ENCODE measurements around the gene CYB5R4. TPM values are rescaled to one million over a fixed set of nuclear protein-coding genes. Genes with fewer than 3 reads are reported as not detected.

Gene CYB5R4
- total RNA-seq, 3 donors from 2014 or later: 25.8 to 30.9 (median 27.7) TPM

DNA sequence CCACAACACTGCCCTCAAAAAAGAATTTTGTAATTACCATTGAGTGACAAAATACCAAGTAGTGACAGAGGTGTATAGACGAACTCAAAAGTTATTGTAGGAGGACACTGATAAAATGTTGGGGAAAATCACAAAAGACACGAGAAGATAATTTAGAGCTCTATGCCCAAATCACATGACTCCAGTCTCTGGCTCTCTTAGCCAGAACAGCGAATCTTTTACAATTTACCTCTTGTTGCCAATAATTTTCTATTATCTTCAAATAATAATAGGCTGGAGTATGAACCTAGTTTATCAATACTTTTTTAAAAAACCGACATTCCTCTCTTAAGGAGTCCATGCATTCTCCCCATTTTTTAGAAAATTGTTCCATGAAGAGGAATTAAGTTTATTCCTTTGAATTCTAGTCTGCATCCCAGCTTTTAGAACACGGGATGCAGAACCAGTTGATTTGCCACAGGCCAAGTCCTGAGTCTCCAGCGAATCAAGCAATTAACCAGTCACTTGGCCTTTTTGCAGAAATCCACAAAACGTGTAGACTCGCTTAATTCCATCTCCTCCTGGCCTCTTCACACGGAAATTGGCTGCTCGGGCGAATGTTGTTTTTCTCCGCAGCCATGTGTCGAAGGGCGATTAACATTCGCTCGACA lies 6.8 kb upstream of the CYB5R4 start:
- Mint-ChIP-seq H3K9me3 (no peaks in the 10 kb centered on the region), H3K4me1 (ENCODE audit: low read depth) (peaks cover 8% of the 10 kb centered on the region), H3K36me3 (ENCODE audit: insufficient read depth) (no peaks in the 10 kb centered on the region), H3K27me3 (ENCODE audit: low read depth) (peaks cover 65% of the 10 kb centered on the region), H3K4me3 (peak overlapping the region; percentile 63)
- ATAC-seq (no peak), DNase-seq (no peak)

DNA sequence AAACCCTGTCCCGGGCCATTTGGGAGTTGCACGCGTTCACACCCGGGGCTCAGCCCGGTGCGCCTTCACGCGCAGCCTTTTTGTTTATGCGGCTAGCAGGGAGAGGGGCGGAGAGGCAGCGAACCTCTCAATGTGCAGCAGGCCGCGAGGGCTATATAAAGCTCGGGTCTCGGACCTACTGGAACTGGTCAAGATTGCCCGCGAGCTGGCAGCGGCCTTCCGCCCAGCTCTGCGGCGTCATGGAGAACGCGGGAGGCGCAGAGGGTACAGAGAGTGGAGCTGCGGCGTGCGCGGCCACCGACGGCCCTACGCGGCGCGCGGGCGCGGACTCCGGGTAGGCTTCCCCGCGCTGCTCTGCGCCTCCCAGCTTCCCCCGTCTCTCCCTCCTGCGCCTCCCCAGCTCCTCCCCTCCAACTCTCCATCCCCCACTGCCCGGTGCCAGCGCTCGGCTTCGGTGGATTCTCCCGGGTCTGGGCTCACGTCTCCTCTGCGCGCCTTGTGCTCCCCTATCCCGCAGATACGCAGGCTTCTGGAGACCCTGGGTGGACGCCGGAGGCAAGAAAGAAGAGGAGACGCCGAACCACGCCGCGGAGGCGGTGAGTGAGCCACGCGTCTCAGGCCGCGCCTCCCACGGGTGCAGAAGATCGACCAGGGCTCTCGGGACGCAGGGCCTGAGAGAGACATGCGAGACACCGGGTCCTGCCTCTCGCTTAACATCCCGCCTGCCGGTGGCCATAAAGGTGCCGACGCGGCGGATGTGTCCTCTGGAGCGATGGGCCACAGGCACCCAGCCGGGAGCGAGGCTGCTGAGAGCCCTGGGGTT lies 6.1 kb upstream of the CYB5R4 start, which contains the start of gene RIPPLY2:
Gene RIPPLY2, plus strand, starts transcription at position 183 of the 823 bp plus-strand sequence. Its CDS starts 57 bp downstream, at position 240.
- peak within 1 kb of the TSS; percentile 63 for H3K4me3 Mint-ChIP-seq
- H3K9me3 Mint-ChIP-seq: no peaks in the 10 kb centered on the region
- DNase-seq (no peak), ATAC-seq (peak; percentile 71 to 77)
- no peaks in the 10 kb centered on the region for H3K36me3 Mint-ChIP-seq (ENCODE audit: insufficient read depth)
- H3K4me1 Mint-ChIP-seq (ENCODE audit: low read depth): peaks cover 8% of the 10 kb centered on the region
- H3K27me3 Mint-ChIP-seq (ENCODE audit: low read depth): peaks cover 62% of the 10 kb centered on the region

DNA sequence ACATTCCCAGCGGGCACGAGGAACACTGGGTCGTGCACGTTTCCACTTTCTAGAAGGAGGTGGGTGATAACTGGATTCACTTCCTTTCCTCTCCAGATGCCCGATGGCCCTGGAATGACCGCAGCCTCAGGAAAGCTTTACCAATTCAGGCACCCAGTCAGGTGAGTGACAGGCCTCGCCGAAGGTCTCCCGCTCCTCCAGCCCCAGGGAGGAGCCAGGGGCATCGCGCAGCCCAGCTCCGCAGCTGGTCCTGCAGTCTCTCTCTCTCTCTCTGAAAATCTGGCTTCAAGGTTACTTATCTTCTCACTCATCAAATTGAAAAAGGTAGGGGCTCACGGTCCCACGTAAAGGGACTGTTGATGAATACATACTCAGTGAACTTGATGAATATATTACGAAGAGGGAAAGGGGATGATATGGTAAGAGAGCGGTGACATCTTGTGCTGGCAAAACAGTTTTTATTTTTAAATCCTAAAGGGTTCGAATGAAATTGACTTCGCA lies 5.4 kb upstream of the CYB5R4 start:
- no peak for DNase-seq
- H3K9me3 Mint-ChIP-seq: no peaks in the 10 kb centered on the region
- peak overlapping the region; percentile 63 for H3K4me3 Mint-ChIP-seq
- peaks cover 57% of the 10 kb centered on the region for H3K27me3 Mint-ChIP-seq (ENCODE audit: low read depth)
- H3K36me3 Mint-ChIP-seq (ENCODE audit: insufficient read depth): no peaks in the 10 kb centered on the region
- H3K4me1 Mint-ChIP-seq (ENCODE audit: low read depth): peaks cover 14% of the 10 kb centered on the region
- ATAC-seq: peak in 1 of 2 donors; percentile 24

DNA sequence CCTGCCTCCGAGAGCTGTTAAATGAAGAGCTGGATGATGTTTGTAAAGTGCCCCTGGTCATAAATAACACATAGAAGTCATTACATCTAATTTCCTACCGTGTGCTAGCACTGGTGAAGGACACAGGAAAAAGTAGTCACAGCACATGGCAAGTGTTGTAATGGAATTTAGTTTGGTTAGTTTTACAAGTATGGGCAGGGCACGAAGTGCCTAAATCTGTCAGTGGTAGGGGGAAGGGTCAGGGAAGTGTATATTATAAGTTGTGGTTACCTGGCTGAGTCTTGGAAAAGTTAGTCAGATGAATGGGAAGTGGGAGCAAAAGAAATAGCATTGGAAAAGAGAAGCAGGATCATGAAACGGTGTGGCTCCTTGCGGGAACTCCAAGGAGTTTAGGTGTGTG lies 4.7 kb upstream of the CYB5R4 start:
- H3K27me3 Mint-ChIP-seq (ENCODE audit: low read depth): peaks cover 50% of the 10 kb centered on the region
- DNase-seq (no peak), ATAC-seq (no peak)
- no peaks in the 10 kb centered on the region for H3K36me3 Mint-ChIP-seq (ENCODE audit: insufficient read depth)
- H3K9me3 Mint-ChIP-seq: no peaks in the 10 kb centered on the region
- no peak overlapping the region for H3K4me3 Mint-ChIP-seq
- H3K4me1 Mint-ChIP-seq (ENCODE audit: low read depth): peaks cover 17% of the 10 kb centered on the region

DNA sequence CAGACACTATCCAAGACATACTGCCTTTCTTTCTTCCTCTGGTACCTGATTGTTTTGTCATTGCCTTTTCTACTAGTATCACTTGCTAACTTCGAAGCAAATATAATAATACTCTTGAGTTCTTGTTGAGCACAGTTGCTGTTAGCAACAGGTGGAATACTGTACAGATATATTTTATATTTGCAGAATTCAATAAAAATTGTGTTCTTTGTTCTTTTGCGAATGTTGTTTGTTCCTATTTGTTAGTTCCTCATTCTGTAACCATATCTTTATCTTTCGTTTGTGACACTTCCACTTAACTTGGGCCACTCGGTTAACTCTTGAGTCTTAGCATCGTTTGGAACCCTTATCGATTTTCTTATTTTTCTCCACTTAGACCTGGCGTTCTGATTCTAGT lies 868 bp downstream of the CYB5R4 start:
- no peaks in the 10 kb centered on the region for H3K9me3 Mint-ChIP-seq
- H3K4me3 Mint-ChIP-seq: peak overlapping the region; percentile 94
- peaks cover 4% of the 10 kb centered on the region for H3K36me3 Mint-ChIP-seq (ENCODE audit: insufficient read depth)
- peaks cover 33% of the 10 kb centered on the region for H3K4me1 Mint-ChIP-seq (ENCODE audit: low read depth)
- no peak for ATAC-seq
- H3K27me3 Mint-ChIP-seq (ENCODE audit: low read depth): peaks cover 6% of the 10 kb centered on the region
- no peak for DNase-seq

DNA sequence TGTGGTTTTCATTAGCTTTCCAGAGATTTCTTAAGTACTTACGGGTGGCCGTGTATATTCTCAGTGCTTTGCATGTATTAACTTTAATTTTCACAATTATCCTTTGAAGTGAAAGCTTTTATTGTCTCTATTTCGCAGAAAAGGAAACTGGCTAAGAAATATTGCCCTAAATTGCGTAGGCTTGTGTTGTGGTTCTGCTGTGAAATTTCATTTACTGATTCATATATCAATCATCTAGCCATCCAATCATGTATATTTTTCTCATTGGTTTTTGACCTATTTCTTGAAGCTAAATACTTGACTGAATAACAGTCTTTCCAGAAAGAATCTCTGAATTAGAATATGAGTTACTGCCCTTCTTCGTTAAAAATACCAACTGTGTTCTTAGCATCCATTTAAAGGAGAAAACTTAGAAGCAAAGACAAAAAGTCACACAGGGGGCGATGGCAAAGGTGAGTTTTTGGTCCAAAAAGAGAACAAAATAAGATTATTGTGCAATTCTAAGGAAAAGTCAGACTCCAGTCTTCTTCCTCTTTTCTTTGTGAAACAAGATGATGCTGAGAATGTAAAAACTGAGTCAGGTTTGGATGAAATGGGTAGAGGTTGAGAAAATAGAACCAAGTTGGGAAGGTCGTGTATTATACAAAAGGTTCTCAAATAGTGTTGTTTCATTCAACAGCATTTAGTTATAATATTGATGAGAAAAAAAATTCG lies 1.4 kb downstream of the CYB5R4 start:
- H3K4me1 Mint-ChIP-seq (ENCODE audit: low read depth): peaks cover 33% of the 10 kb centered on the region
- ATAC-seq (no peak), DNase-seq (no peak)
- H3K9me3 Mint-ChIP-seq: no peaks in the 10 kb centered on the region
- H3K27me3 Mint-ChIP-seq (ENCODE audit: low read depth): peaks cover 2% of the 10 kb centered on the region
- peaks cover 10% of the 10 kb centered on the region for H3K36me3 Mint-ChIP-seq (ENCODE audit: insufficient read depth)
- peak overlapping the region; percentile 94 for H3K4me3 Mint-ChIP-seq

DNA sequence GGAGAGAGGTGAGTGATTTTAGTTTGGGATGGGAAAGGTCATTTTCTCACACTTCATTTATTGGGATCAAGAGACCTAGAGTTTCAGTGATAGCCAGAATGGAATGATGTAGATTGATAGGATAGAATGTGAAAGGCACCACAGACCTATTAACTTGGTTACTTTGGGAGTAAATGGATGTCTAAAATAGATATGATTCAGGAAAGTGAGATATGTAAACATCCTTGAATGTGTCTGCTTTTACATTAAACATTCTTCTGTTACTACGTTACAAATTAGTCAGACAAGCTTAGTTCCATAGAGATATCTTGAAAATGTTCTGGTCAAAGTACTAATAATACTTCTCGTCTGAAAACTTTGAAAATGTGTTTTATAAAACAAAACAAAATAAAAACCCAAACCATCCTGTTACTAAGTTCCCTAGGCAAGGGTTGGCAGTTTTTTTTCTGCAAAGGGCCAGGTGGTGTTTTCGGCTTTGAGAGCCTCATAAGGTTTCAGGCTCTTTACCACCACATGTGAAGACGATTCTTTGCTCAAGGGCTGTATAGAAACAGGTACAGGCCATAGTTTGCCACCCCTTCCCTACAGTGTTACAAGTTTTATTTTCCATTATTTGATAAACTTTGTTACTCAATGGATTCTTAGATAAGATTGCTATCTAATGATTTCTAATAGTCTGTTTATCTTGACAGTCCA lies 3.4 kb downstream of the CYB5R4 start:
- Mint-ChIP-seq H3K4me3 (no peak overlapping the region), H3K27me3 (ENCODE audit: low read depth) (no peaks in the 10 kb centered on the region), H3K9me3 (peaks cover 7% of the 10 kb centered on the region), H3K4me1 (ENCODE audit: low read depth) (peaks cover 37% of the 10 kb centered on the region), H3K36me3 (ENCODE audit: insufficient read depth) (peaks cover 27% of the 10 kb centered on the region)
- DNase-seq: no peak
- ATAC-seq: no peak

DNA sequence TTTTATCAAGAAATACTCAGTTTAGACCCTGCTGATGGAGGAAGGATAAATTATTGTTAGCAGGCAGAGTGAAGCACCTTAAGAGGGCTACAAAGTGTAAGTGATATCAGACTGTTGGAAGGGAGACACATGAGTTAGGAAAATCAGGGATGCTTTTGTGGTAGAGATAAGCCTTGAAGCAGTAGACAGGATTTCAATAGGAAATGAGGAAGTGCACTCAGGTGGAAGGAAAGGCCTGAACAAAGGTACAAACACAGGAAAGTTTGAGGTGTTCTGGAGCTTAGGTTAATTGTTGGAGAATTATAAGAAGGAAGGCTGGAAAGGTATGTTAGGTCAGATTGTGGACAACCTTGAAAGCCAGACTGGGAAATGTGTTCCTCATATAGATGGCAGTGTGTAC lies 7.6 kb downstream of the CYB5R4 start:
- peaks cover 18% of the 10 kb centered on the region for H3K4me1 Mint-ChIP-seq (ENCODE audit: low read depth)
- H3K36me3 Mint-ChIP-seq (ENCODE audit: insufficient read depth): peaks cover 40% of the 10 kb centered on the region
- no peak overlapping the region for H3K4me3 Mint-ChIP-seq
- no peak for ATAC-seq
- H3K9me3 Mint-ChIP-seq: peaks cover 7% of the 10 kb centered on the region
- H3K27me3 Mint-ChIP-seq (ENCODE audit: low read depth): no peaks in the 10 kb centered on the region
- no peak for DNase-seq

DNA sequence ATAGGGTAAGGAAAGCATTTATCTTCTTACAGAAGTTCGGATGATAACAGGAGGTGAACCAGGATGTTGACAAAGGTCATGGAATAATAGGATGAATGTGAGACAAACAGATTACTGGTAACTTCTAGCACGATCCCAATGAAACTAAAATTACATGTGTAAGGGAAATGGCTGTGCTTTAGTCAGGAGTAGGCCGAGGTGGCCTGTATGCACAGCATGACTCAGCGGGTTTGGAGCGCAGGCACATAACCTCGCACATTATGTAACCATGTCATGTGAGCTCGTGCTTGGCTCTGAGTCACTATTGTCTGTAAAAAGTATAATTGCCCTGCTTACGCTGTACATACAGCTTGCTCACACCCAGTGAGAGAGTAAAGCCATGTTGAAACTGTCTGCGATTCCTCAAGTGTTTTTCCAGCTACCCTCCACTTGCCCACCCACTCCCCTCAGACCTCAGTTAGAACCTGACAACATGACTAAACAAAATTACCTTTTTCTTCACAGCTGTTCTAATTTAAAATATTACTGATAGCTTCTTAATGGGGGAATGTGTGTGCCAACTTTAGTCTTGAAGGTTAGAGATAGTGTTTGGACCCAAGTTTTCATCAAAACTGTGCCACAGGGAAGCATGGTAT lies 8.2 kb downstream of the CYB5R4 start:
- Mint-ChIP-seq H3K4me3 (no peak overlapping the region), H3K27me3 (ENCODE audit: low read depth) (no peaks in the 10 kb centered on the region), H3K9me3 (peaks cover 7% of the 10 kb centered on the region), H3K4me1 (ENCODE audit: low read depth) (peaks cover 17% of the 10 kb centered on the region), H3K36me3 (ENCODE audit: insufficient read depth) (peaks cover 40% of the 10 kb centered on the region)
- DNase-seq: no peak
- no peak for ATAC-seq

DNA sequence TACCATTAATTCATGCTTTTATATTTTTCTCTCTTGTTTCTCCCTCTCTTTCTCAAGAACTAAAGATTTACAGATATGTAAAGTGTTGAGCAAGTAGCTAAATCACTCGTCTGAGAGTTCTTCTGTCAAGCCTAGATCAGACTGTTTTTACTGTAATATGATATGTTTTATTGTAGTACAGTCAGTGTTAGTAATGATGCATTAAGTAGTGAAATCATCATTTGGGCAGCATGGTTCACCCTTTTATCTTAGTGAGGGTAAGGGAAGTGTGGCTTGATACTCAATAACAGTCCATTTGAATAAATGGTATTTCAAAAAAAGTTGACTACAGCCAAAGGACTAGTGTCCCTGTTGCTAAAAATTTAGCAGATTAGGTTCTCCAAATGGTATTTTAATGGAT lies 9.2 kb downstream of the CYB5R4 start:
- Mint-ChIP-seq H3K4me3 (no peak overlapping the region), H3K27me3 (ENCODE audit: low read depth) (no peaks in the 10 kb centered on the region), H3K9me3 (peaks cover 7% of the 10 kb centered on the region), H3K36me3 (ENCODE audit: insufficient read depth) (peaks cover 42% of the 10 kb centered on the region), H3K4me1 (ENCODE audit: low read depth) (peaks cover 24% of the 10 kb centered on the region)
- no peak for DNase-seq
- ATAC-seq: no peak

DNA sequence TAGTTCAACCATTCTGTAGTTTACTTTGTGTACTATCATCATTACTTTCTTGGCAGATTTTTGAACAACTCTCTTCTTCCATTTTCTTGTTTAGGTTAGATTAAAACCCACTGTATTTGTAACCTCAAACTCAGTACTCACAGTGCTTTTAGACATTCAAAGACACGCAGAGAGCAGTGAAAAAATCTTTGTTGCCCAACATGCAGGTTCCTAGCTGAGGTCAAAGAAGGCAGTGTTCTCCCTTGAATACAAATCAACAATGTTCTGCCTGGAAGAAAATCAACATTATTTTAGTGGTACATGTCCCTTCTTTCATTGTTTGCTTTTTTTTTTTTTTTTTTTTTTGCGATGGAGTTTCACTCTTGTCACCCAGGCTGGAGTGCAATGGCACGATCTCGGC lies 11.2 kb downstream of the CYB5R4 start:
- no peak overlapping the region for H3K4me3 Mint-ChIP-seq
- no peak for ATAC-seq

DNA sequence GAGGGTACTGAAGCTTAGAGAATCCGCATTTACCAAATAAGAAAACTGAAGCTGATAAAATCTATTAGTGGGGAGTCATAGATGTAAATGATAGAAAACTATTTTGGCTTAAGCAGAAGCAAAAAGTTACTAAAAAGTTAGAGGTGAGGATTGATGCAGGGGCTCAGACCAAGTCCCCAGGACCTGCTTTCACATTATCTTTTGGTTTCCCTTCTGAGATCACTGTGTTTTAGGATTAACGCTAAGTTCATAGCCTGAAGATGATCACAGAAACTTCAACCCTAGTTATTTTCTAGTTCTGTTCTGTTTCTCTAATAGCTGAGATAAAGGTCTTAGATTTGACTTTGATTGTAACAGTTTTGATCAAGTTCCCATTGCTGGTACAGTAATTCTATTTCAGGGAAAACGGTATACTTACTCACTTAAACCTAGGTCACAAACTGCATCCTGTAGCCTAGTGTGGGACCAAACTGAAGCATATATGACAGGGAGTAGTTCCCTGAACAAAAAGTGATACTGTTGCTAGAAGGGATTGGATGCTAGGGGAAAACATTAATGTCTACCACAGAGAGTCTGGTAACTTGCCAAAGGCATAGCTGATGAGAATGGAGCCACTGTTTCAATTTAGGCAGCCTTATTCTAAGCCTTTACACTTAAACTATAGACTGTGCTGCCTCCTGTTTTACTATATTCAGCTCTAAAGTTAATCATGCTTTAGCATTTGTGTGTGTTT lies 13.1 kb downstream of the CYB5R4 start:
- Mint-ChIP-seq H3K9me3 (no peaks in the 10 kb centered on the region), H3K4me1 (ENCODE audit: low read depth) (peaks cover 34% of the 10 kb centered on the region), H3K36me3 (ENCODE audit: insufficient read depth) (peaks cover 23% of the 10 kb centered on the region), H3K4me3 (no peak overlapping the region), H3K27me3 (ENCODE audit: low read depth) (no peaks in the 10 kb centered on the region)
- no peak for DNase-seq
- no peak for ATAC-seq

More for the DNA sequence above, 11.2 kb downstream of the CYB5R4 start:
- no peaks in the 10 kb centered on the region for H3K27me3 Mint-ChIP-seq (ENCODE audit: low read depth)
- peaks cover 39% of the 10 kb centered on the region for H3K36me3 Mint-ChIP-seq (ENCODE audit: insufficient read depth)
- DNase-seq: no peak
- peaks cover 29% of the 10 kb centered on the region for H3K4me1 Mint-ChIP-seq (ENCODE audit: low read depth)
- peaks cover 7% of the 10 kb centered on the region for H3K9me3 Mint-ChIP-seq

DNA sequence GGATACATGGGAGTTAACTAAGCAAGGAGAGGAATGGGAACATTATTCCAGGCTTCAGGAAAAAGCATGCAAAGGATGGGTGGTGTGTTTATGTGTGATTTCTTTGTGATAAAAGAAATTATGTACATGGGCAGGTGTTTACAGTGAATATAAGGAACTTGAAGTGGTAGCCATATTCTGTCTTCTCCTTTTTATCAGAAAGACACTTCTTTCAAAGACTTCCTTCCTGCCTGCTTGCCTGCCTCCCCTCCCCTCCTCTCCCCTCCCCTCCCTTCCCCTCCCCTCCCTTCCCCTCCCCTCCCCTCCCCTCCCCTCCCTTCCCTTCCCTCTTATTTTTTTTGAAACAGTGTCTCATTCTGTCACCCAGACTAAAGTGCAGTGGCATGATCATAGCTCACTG lies 14.4 kb downstream of the CYB5R4 start:
- no peak for DNase-seq
- Mint-ChIP-seq H3K9me3 (no peaks in the 10 kb centered on the region), H3K27me3 (ENCODE audit: low read depth) (no peaks in the 10 kb centered on the region), H3K4me1 (ENCODE audit: low read depth) (peaks cover 39% of the 10 kb centered on the region), H3K36me3 (ENCODE audit: insufficient read depth) (peaks cover 11% of the 10 kb centered on the region), H3K4me3 (no peak overlapping the region)
- no peak for ATAC-seq
